GM19324 (cell line): ENCODE results near the gene IGF2BP3.

ENCODE experiments used
- ATAC-seq: cut with Tn5 transposase; IDR thresholded peaks from one replicate; pipeline ENCODE4 v1.9.1; 2021; ENCODE audit warnings: mild to moderate bottlenecking, moderate library complexity; ENCODE audit not compliant: unreplicated experiment, low FRiP score

The IGF2BP3 gene

GRCh38 chr7:23277359-23277989, 192.8 kb downstream of the IGF2BP3 start:
- ATAC-seq, result no peak

DNA sequence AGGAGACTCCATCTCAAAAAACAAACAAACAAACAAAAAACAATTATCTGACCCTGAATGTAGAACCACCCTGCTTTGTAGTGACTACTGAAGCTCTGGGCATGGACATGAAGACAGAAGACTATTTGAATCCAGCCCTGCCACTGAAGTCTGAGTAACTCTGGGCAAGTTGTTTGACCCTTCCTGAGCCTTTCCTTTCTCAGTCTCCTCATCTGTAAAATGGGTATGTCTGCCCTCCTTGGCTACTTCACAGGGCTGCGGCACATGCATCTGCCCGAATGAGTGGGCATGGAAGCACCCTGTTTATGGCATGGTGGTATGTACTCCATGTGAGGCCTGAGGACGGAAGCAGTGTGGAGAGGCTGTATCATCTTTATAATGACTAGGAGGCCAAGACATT, 193.3 kb downstream of the IGF2BP3 start:
- no peak for ATAC-seq

- ATAC-seq, result no peak
These were observed 193.9 kb downstream of the IGF2BP3 start for GRCh38 chr7:23276376-23276775.

- ATAC-seq, result no peak
These were observed 194.4 kb downstream of the IGF2BP3 start for GRCh38 chr7:23275912-23276311.

- peak; percentile 94 for ATAC-seq
These were observed 197.1 kb downstream of the IGF2BP3 start for GRCh38 chr7:23273141-23273599.

DNA sequence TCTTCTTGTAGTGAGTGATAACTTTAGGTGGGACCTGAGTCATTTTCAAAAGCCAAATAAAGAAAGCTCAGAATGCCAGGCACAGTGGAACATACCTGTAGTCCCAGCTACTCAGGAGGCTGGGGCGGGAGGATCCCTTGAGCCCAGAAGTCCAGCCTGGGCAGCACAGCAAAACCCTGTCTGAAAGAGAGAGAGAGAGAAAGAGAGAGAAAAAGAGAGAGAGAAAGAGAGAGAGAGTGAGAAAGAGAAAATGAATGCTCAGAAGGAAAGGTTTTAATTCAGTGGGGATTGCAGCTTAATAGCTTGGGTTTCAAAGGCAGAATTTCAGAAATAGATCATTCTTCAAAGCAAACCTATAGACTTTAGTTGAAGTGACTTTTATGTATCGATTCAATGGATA, 198.0 kb downstream of the IGF2BP3 start:
- no peak for ATAC-seq

- no peak for ATAC-seq
These were observed 201.5 kb downstream of the IGF2BP3 start for GRCh38 chr7:23268746-23269145.

- ATAC-seq, result no peak
These were observed 202.1 kb downstream of the IGF2BP3 start for GRCh38 chr7:23268167-23268566.

DNA sequence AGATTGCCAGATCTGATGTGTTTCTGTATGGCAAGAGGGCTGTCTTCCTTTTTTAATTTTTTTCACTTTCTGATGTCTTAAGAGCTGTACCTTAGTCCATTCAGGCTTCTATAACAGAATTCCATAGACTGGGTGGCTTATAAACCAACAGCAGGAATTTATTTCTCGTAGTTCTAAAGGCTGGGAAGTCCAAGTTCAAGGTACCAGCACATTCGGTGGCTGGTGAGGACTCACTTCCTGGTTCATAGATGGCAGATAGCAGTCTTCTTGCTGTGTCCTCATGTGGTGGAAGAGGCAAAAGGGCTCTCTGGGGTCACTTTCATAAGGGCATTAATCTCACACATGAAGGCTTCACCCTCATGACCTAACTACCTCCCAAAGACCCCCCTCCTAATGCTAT, 202.9 kb downstream of the IGF2BP3 start:
- ATAC-seq, result no peak

DNA sequence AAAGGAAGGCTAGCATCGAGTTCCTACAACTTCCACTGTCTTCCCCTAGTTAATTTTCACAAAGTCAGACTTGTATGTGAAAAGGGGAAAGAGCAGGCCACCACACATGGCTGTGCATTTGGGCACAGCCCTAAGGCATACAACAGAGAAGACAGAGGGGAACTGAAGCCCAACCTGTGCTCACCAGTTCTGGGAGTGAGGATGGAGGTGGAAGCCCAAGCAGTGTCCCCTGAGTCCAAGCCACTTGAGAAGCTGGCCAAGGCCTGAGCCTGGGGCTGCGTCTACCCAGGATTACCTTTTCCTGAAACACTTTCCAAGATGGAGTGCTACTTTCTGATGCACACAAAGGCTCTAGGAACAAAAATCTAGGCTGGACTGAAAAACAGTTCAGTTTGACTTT, 203.4 kb downstream of the IGF2BP3 start:
- no peak for ATAC-seq

DNA sequence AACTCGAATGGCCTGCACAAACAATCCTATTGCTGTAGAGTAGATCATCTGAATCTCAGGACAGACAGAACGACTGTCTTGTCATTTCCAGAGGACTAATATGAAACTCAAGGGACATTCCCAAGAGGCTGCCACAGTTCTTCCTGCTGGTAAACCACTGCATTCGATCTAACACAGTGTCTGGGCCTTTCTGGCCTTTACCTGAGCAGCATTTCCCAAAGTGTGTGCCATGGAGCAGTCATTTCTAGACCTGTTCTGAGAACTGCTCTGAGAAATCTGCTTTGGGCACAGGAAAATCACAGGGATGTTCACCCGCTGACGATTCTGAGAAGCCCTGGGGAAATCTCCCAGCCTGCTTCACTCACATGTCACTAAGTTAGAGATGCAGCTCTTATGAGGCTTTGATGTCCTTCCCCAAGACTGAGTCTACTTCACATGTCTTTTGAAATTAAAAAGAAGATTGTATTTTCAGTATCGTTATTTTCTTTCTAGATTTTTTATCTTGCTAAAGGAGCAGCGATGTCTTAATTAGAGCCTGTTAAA, 205.3 kb downstream of the IGF2BP3 start:
- ATAC-seq, result no peak

- ATAC-seq, result no peak
These were observed 208.3 kb downstream of the IGF2BP3 start for GRCh38 chr7:23261843-23262452.

GRCh38 chr7:23260371-23260770, 209.9 kb downstream of the IGF2BP3 start:
- ATAC-seq, result no peak
